ENCODE results near the gene MAGI1.

DNA sequence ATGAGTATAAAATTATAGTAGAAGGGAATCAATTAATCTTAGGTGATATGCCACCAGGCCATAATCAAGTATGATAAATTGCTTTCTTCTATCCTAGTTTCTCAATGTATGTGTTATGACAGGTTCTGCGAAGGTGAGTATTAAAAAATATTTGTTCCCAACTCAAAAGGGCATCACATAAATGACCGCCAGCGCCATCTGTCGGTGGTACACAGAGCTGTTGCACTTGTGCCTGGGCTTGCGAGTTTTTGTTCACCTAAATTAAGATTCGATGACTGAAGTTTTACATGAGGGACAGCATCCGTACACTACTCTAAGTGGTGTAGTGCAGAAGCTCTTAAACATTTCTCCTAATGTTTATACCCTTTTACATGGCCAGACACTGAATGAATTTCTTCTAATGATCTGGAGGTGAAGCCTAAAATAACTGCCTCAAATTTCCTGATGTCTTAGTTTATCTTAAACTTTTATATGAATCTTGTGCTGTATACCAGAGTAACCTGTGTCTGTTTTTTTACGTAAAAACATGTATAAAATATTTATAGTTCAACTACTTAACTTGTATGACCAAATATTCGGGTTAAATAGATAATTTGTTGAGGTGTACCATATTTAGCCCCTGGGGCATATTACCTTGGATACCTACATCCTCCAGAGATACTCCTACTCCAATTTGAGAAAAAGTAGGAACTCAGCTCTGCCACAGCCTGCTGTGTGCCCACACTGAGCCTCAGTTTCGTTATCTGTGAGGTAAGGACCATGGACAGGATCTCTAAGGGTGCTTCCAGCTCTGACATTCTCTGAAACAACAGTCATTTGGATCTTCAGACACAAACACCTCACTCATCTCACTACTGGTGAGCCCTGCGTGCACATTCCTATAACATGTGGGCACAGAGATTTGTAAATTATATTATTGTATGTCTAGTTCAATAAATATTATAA lies 365.6 kb downstream of the MAGI1 start:
- TF ChIP-seq, protein P1, sequence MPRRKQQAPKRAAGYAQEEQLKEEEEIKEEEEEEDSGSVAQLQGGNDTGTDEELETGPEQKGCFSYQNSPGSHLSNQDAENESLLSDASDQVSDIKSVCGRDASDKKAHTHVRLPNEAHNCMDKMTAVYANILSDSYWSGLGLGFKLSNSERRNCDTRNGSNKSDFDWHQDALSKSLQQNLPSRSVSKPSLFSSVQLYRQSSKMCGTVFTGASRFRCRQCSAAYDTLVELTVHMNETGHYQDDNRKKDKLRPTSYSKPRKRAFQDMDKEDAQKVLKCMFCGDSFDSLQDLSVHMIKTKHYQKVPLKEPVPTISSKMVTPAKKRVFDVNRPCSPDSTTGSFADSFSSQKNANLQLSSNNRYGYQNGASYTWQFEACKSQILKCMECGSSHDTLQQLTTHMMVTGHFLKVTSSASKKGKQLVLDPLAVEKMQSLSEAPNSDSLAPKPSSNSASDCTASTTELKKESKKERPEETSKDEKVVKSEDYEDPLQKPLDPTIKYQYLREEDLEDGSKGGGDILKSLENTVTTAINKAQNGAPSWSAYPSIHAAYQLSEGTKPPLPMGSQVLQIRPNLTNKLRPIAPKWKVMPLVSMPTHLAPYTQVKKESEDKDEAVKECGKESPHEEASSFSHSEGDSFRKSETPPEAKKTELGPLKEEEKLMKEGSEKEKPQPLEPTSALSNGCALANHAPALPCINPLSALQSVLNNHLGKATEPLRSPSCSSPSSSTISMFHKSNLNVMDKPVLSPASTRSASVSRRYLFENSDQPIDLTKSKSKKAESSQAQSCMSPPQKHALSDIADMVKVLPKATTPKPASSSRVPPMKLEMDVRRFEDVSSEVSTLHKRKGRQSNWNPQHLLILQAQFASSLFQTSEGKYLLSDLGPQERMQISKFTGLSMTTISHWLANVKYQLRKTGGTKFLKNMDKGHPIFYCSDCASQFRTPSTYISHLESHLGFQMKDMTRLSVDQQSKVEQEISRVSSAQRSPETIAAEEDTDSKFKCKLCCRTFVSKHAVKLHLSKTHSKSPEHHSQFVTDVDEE (CRISPR knock-in tag; IDR thresholded peaks at IDR 0.05), result no peak
- TF ChIP-seq ZNF565 (CRISPR knock-in tag; conservative IDR thresholded peaks at IDR 0.05; ENCODE audit: low read depth) (no peak), ZFP30 (CRISPR knock-in tag; IDR thresholded peaks at IDR 0.05) (no peak), CSDC2 (CRISPR knock-in tag; IDR thresholded peaks at IDR 0.05) (no peak), RARB (CRISPR knock-in tag; IDR thresholded peaks at IDR 0.05) (no peak), ESRRG (CRISPR knock-in tag; IDR thresholded peaks at IDR 0.05) (no peak), TOX (CRISPR knock-in tag; IDR thresholded peaks at IDR 0.05; ENCODE audit: borderline replicate concordance) (no peak)
- TF ChIP-seq, protein P2, sequence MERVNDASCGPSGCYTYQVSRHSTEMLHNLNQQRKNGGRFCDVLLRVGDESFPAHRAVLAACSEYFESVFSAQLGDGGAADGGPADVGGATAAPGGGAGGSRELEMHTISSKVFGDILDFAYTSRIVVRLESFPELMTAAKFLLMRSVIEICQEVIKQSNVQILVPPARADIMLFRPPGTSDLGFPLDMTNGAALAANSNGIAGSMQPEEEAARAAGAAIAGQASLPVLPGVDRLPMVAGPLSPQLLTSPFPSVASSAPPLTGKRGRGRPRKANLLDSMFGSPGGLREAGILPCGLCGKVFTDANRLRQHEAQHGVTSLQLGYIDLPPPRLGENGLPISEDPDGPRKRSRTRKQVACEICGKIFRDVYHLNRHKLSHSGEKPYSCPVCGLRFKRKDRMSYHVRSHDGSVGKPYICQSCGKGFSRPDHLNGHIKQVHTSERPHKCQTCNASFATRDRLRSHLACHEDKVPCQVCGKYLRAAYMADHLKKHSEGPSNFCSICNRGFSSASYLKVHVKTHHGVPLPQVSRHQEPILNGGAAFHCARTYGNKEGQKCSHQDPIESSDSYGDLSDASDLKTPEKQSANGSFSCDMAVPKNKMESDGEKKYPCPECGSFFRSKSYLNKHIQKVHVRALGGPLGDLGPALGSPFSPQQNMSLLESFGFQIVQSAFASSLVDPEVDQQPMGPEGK (CRISPR knock-in tag; IDR thresholded peaks at IDR 0.05; ENCODE audit: borderline replicate concordance), result no peak
- TF ChIP-seq, protein P3, sequence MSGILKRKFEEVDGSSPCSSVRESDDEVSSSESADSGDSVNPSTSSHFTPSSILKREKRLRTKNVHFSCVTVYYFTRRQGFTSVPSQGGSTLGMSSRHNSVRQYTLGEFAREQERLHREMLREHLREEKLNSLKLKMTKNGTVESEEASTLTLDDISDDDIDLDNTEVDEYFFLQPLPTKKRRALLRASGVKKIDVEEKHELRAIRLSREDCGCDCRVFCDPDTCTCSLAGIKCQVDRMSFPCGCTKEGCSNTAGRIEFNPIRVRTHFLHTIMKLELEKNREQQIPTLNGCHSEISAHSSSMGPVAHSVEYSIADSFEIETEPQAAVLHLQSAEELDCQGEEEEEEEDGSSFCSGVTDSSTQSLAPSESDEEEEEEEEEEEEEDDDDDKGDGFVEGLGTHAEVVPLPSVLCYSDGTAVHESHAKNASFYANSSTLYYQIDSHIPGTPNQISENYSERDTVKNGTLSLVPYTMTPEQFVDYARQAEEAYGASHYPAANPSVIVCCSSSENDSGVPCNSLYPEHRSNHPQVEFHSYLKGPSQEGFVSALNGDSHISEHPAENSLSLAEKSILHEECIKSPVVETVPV (CRISPR knock-in tag; IDR thresholded peaks at IDR 0.05), result no peak
- TF ChIP-seq, protein P4, sequence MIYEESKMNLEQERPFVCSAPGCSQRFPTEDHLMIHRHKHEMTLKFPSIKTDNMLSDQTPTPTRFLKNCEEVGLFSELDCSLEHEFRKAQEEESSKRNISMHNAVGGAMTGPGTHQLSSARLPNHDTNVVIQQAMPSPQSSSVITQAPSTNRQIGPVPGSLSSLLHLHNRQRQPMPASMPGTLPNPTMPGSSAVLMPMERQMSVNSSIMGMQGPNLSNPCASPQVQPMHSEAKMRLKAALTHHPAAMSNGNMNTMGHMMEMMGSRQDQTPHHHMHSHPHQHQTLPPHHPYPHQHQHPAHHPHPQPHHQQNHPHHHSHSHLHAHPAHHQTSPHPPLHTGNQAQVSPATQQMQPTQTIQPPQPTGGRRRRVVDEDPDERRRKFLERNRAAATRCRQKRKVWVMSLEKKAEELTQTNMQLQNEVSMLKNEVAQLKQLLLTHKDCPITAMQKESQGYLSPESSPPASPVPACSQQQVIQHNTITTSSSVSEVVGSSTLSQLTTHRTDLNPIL (CRISPR knock-in tag; IDR thresholded peaks at IDR 0.05; ENCODE audit: low read depth), result no peak
